ENCODE measurements around the gene CDH4. TPM values are rescaled to one million over a fixed set of nuclear protein-coding genes. Genes with fewer than 3 reads are reported as not detected.

Gene CDH4
- total RNA-seq, 1 donor from 2014 or later: 2.9 TPM

- H3K27me3 Mint-ChIP-seq (ENCODE audit: insufficient read depth, low read depth): peaks cover 2% of the 10 kb centered on the region
- H3K4me3 Mint-ChIP-seq: no peak overlapping the region
- DNase-seq (ENCODE audit: low spot score): no peak
- Histone ChIP-seq H3K27ac (no peak overlapping the region), H3K4me2 (no peak overlapping the region), H3F3A (ENCODE audit: low read depth) (peaks cover 4% of the 10 kb centered on the region), H2AFZ (replicated peaks) (no peak overlapping the region), H3K4me1 (peaks cover 10% of the 10 kb centered on the region), H3K79me2 (ENCODE audit: low read depth) (no peaks in the 10 kb centered on the region), H3K9me3 (ENCODE audit: low read depth) (no peaks in the 10 kb centered on the region), H4K20me1 (ENCODE audit: low read depth) (no peaks in the 10 kb centered on the region), H3K9ac (no peak overlapping the region), H3K27me3 (no peaks in the 10 kb centered on the region), H3K36me3 (no peaks in the 10 kb centered on the region), H3K4me3 (no peak overlapping the region)
- peak overlapping the region; percentile 76 for H3K27ac Mint-ChIP-seq
- no peaks in the 10 kb centered on the region for H3K9me3 Mint-ChIP-seq
- peaks cover 6% of the 10 kb centered on the region for H3K36me3 Mint-ChIP-seq
- peaks cover 10% of the 10 kb centered on the region for H3K4me1 Mint-ChIP-seq
- TF ChIP-seq EZH2 (IDR thresholded peaks at IDR 0.05) (no peak), EZH2phosphoT487 (IDR thresholded peaks at IDR 0.05) (no peak)
- TF ChIP-seq, protein P1, sequence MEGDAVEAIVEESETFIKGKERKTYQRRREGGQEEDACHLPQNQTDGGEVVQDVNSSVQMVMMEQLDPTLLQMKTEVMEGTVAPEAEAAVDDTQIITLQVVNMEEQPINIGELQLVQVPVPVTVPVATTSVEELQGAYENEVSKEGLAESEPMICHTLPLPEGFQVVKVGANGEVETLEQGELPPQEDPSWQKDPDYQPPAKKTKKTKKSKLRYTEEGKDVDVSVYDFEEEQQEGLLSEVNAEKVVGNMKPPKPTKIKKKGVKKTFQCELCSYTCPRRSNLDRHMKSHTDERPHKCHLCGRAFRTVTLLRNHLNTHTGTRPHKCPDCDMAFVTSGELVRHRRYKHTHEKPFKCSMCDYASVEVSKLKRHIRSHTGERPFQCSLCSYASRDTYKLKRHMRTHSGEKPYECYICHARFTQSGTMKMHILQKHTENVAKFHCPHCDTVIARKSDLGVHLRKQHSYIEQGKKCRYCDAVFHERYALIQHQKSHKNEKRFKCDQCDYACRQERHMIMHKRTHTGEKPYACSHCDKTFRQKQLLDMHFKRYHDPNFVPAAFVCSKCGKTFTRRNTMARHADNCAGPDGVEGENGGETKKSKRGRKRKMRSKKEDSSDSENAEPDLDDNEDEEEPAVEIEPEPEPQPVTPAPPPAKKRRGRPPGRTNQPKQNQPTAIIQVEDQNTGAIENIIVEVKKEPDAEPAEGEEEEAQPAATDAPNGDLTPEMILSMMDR (IDR thresholded peaks at IDR 0.05): no peak
Observed at GRCh38 chr20:61935926-61936700, 684.1 kb downstream of the CDH4 start.

GRCh38 chr20:61936701-61937131 lies 684.7 kb downstream of the CDH4 start:
- TF ChIP-seq EZH2 (IDR thresholded peaks at IDR 0.05): no peak
- TF ChIP-seq EZH2phosphoT487 (IDR thresholded peaks at IDR 0.05): no peak
- TF ChIP-seq, protein P1 (IDR thresholded peaks at IDR 0.05): no peak
- Histone ChIP-seq H2AFZ (replicated peaks) (no peak overlapping the region), H3K4me3 (no peak overlapping the region), H3K27ac (no peak overlapping the region), H3K79me2 (ENCODE audit: low read depth) (no peaks in the 10 kb centered on the region), H3K9me3 (ENCODE audit: low read depth) (no peaks in the 10 kb centered on the region), H3K27me3 (no peaks in the 10 kb centered on the region), H3K9ac (no peak overlapping the region), H3K4me1 (peaks cover 10% of the 10 kb centered on the region), H3F3A (ENCODE audit: low read depth) (peaks cover 4% of the 10 kb centered on the region), H3K36me3 (no peaks in the 10 kb centered on the region), H4K20me1 (ENCODE audit: low read depth) (no peaks in the 10 kb centered on the region), H3K4me2 (no peak overlapping the region)
- Mint-ChIP-seq H3K27ac (peak overlapping the region; percentile 76), H3K4me1 (peaks cover 10% of the 10 kb centered on the region), H3K27me3 (ENCODE audit: insufficient read depth, low read depth) (peaks cover 2% of the 10 kb centered on the region), H3K9me3 (no peaks in the 10 kb centered on the region), H3K36me3 (peaks cover 6% of the 10 kb centered on the region), H3K4me3 (no peak overlapping the region)
- no peak for DNase-seq (ENCODE audit: low spot score)

GRCh38 chr20:61937146-61937962 lies 685.3 kb downstream of the CDH4 start:
- Mint-ChIP-seq H3K36me3 (peaks cover 5% of the 10 kb centered on the region), H3K4me3 (no peak overlapping the region), H3K27me3 (ENCODE audit: insufficient read depth, low read depth) (peaks cover 2% of the 10 kb centered on the region), H3K4me1 (peaks cover 10% of the 10 kb centered on the region), H3K9me3 (no peaks in the 10 kb centered on the region), H3K27ac (no peak overlapping the region)
- Histone ChIP-seq H3K36me3 (no peaks in the 10 kb centered on the region), H3K27ac (no peak overlapping the region), H3K4me3 (no peak overlapping the region), H3K79me2 (ENCODE audit: low read depth) (no peaks in the 10 kb centered on the region), H3K9ac (no peak overlapping the region), H3F3A (ENCODE audit: low read depth) (peaks cover 4% of the 10 kb centered on the region), H3K4me1 (peaks cover 10% of the 10 kb centered on the region), H3K27me3 (no peaks in the 10 kb centered on the region), H4K20me1 (ENCODE audit: low read depth) (no peaks in the 10 kb centered on the region), H3K9me3 (ENCODE audit: low read depth) (no peaks in the 10 kb centered on the region), H3K4me2 (no peak overlapping the region), H2AFZ (replicated peaks) (no peak overlapping the region)
- DNase-seq (ENCODE audit: low spot score): no peak
- TF ChIP-seq EZH2phosphoT487 (IDR thresholded peaks at IDR 0.05): no peak
- TF ChIP-seq, protein P1 (IDR thresholded peaks at IDR 0.05): no peak

All from neural progenitor cell (in vitro differentiated cells).